Thymus (tissue), 14 donors: ENCODE data around the gene PTDSS2. TPM values are rescaled to one million over a fixed set of nuclear protein-coding genes. Genes with fewer than 3 reads are reported as not detected.
A peak's percentile ranks its signal among the peaks of the same experiment; 100 is the strongest.
"Not testable (repeated sequence)": the region's sequence is repeated elsewhere in the genome, so short reads cannot be mapped to it uniquely, and the experiment has no call there.

Experiments used
- DNase-seq, 9 donors: peaks; one replicate each; pipeline ENCODE4 v3.0.0-alpha.2; 2013; ENCODE audit warnings: low spot score in 9 of 9, low read depth in 6 of 9, missing footprints in 1 of 9
- H3K27ac ChIP-seq, 2 donors: one replicate each; pipeline ENCODE4 v1.5.1; 2013; ENCODE audit warnings: control low read depth in 1 of 2, low read depth in 1 of 2, low read length in 1 of 2, mild to moderate bottlenecking in 1 of 2, moderate library complexity in 1 of 2
- H3K27me3 ChIP-seq, 2 donors: one replicate each; pipeline ENCODE4 v1.5.1; 2013; ENCODE audit warnings: low read length in 1 of 2; ENCODE audit not compliant: control insufficient read depth in 2 of 2, insufficient read depth in 1 of 2
- H3K36me3 ChIP-seq, 2 donors: one replicate each; pipeline ENCODE4 v1.5.1; 2013; ENCODE audit warnings: low read length in 1 of 2, mild to moderate bottlenecking in 1 of 2, moderate library complexity in 1 of 2; ENCODE audit not compliant: control insufficient read depth in 2 of 2, insufficient read depth in 2 of 2
- H3K4me1 ChIP-seq, 2 donors: one replicate each; pipeline ENCODE4 v1.5.1; 2013; ENCODE audit warnings: low read length in 2 of 2; ENCODE audit not compliant: control insufficient read depth in 2 of 2, insufficient read depth in 2 of 2
- H3K4me3 ChIP-seq, 2 donors: one replicate each; pipeline ENCODE4 v1.5.1; 2013; ENCODE audit warnings: low read length in 2 of 2, control low read depth in 1 of 2, mild to moderate bottlenecking in 1 of 2
- H3K9me3 ChIP-seq, 2 donors: one replicate each; pipeline ENCODE4 v1.5.1; 2013; ENCODE audit warnings: low read length in 1 of 2, mild to moderate bottlenecking in 1 of 2; ENCODE audit not compliant: control insufficient read depth in 2 of 2, insufficient read depth in 1 of 2
- WGBS: extraction: QIAGEN DNeasy Blood & Tissue Kit; methylation state at CpG from one replicate; pipeline ENCODE4 v1.1.7; 2013; 5-methylcytosine and 5-hydroxymethylcytosine counted together
- long read RNA-seq, 10 donors: transcript quantifications; one replicate each; lab custom pipeline, GENCODE V29; 2026
- polyA plus RNA-seq: library from polyadenylated mRNA; stranded (reverse); fragments of 200-250 nt; gene quantifications from one replicate; pipeline ENCODE4 v1.2.3, GENCODE V29; 2013
- total RNA-seq: library from RNA; stranded (reverse); fragments of 120-200 nt; gene quantifications from one replicate; pipeline ENCODE4 v1.2.4, GENCODE V29; 2013
- donor health status: healthy.

PTDSS2 gene
- 12.1 TPM for total RNA-seq
- 24.1 TPM for polyA plus RNA-seq
- long read RNA-seq, donor 1, partial matches to known transcripts = 0 of 1 reads
- long read RNA-seq, donor 1, other reads (novel, unspliced or antisense) = 0 of 1 reads
- long read RNA-seq, donor 2 = 0 reads
- long read RNA-seq, donor 3, partial matches to known transcripts = 6 of 7 reads
- long read RNA-seq, donor 3, other reads (novel, unspliced or antisense) = 0 of 7 reads
- long read RNA-seq, donor 4, partial matches to known transcripts = 0 of 1 reads
- long read RNA-seq, donor 4, other reads (novel, unspliced or antisense) = 0 of 1 reads
- long read RNA-seq, donor 5, partial matches to known transcripts = 0 of 4 reads
- long read RNA-seq, donor 5, other reads (novel, unspliced or antisense) = 0 of 4 reads
- long read RNA-seq, donor 6, partial matches to known transcripts = 0 of 1 reads
- long read RNA-seq, donor 6, other reads (novel, unspliced or antisense) = 0 of 1 reads
- long read RNA-seq, donor 7, partial matches to known transcripts = 0 of 2 reads
- long read RNA-seq, donor 7, other reads (novel, unspliced or antisense) = 0 of 2 reads
- long read RNA-seq, donor 8 = 0 reads
- long read RNA-seq, donor 9, partial matches to known transcripts = 0 of 3 reads
- long read RNA-seq, donor 9, other reads (novel, unspliced or antisense) = 0 of 3 reads
- long read RNA-seq, donor 10, partial matches to known transcripts = 0 of 2 reads
- long read RNA-seq, donor 10, other reads (novel, unspliced or antisense) = 0 of 2 reads

DNA sequence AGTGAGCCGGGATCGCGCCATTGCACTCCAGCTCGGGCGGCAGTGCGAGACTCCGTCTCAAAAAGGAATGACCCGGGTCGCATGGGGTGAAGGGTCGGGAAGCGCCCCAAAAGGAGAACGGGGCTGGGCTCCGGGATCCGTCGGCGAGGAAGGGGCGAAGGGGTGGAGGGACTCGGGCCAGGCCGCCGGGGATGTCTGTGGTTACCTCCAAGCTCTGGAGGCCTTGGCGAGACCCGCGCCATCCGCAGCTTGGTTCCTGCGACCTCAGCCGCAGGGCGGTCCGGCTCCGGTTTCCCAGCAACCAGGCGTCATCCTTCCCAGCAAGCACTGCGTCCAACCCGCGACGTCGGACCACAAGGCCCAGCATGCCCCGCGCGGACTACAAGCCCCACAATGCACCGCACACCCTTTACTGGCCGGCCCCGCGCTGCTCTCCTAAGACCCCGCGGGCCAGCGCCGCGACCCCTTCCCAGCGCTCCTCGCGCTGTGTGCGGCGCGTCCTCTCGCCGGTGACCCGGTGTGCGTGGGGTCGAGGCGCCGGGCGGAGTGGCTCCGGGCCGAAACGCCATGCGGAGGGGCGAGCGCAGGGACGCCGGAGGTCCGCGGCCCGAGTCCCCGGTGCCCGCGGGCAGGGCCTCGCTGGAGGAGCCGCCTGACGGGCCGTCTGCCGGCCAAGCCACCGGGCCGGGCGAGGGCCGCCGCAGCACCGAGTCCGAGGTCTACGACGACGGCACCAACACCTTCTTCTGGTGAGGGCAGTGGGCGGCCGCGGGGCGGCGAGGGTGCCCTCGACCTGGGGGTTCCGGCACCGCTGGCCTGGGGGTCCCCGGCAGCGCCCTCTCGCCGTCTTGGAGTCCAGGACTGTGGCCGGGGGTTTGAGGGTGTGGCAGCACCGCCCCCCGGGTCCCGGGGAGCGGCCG lies at the start of gene PTDSS2:
Gene PTDSS2, plus strand, starts transcription at position 391 of the 920 bp plus-strand sequence. Its CDS starts 177 bp downstream, at position 568.
- peak; percentile 82 to 95 (median 89) for DNase-seq
- WGBS = under 1% methylated on average over 108 of the region's 108 CpGs
- peaks cover 9 to 38% of the 10 kb centered on the region in 2 donors for H3K4me1 ChIP-seq

DNA sequence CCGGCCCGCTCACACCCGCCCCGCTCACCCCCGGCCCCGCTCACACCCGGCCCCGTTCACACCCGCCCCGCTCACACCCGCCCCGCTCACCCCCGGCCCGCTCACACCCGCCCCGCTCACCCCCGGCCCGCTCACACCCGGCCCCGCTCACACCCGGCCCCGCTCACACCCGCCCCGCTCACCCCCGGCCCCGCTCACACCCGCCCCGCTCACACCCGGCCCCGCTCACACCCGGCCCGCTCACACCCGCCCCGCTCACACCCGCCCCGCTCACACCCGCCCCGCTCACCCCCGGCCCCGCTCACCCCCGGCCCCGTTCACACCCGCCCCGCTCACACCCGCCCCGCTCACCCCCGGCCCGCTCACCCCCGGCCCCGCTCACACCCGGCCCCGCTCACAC lies 48.9 kb upstream of the PTDSS2 start:
- WGBS = no CpG with 5 or more reads among the region's 52 CpGs
- peaks cover 43 to 51% of the 10 kb centered on the region in 2 donors for H3K27me3 ChIP-seq
- not testable (repeated sequence) for H3K4me1 ChIP-seq, DNase-seq, H3K4me3 ChIP-seq, H3K27ac ChIP-seq, H3K36me3 ChIP-seq
- H3K9me3 ChIP-seq = peaks cover 6 to 30% of the 10 kb centered on the region in 2 donors

More for the DNA sequence above, at the start of gene PTDSS2:
- Histone ChIP-seq H3K4me3 (peak within 1 kb of the TSS; percentile 73 to 96), H3K36me3 (peaks cover 18 to 29% of the 10 kb centered on the region in 2 donors), H3K27me3 (peaks cover 0 to 5% of the 10 kb centered on the region in 2 donors), H3K9me3 (peaks cover 0 to 12% of the 10 kb centered on the region in 2 donors), H3K27ac (peak within 1 kb of the TSS; percentile 81 to 82)

DNA sequence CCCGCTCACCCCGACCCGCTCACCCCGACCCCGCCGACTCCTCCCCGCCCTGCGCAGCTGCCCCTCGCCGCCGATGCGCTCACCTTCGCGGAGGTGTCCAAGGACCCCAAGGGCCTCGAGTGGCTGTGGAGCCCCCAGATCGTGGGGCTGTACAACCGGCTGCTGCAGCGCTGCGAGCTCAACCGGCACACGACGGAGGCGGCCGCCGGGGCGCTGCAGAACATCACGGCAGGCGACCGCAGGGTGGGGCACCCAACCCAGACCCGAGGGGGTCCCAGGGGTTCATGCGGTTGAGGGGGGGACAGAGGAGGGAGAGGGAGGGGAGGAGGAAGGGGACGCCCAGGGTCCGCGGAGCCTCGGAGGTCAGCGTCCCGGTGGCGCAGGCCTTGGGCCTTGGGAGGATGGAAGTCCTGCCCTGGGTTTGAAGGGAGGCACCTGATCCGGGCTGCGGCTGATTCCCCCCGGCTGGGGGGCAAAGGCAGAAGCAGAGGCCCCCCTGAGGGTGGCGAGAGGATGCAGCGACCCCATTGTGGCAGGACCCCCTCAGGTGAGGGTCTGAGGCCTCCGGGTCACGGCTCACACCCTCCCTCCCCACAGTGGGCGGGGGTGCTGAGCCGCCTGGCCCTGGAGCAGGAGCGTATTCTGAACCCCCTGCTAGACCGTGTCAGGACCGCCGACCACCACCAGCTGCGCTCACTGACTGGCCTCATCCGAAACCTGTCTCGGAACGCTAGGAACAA lies 46.9 kb upstream of the PTDSS2 start:
- 67% methylated on average over 55 of the region's 55 CpGs for WGBS
- peaks cover 3 to 13% of the 10 kb centered on the region in 2 donors for H3K4me1 ChIP-seq
- no peak for DNase-seq

DNA sequence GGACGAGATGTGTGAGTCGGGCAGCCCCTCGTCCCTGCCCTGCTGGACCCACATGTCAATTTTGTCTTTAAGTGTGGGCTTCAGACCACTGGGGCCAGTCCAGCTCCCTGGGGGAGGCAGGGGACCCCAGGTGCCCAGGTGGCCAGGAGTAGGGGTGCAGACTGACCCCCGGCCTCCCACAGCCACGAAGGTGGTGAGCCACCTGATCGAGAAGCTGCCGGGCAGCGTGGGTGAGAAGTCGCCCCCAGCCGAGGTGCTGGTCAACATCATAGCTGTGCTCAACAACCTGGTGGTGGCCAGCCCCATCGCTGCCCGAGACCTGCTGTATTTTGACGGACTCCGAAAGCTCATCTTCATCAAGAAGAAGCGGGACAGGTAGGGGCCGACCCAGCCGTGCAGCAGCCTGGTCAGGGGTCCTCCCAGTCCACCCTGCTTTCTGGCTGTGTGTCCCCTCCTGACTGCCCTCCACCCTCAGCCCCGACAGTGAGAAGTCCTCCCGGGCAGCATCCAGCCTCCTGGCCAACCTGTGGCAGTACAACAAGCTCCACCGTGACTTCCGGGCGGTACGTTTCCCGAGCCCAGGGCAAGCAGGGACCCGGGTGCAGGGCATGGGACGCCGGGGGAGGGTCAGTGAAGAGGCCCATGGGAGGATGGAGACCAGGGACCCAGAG lies 46.2 kb upstream of the PTDSS2 start:
- Histone ChIP-seq H3K27me3 (peaks cover 27 to 32% of the 10 kb centered on the region in 2 donors), H3K9me3 (peaks cover 6 to 18% of the 10 kb centered on the region in 2 donors), H3K4me3 (no peak overlapping the region), H3K27ac (no peak overlapping the region), H3K36me3 (peaks cover 0 to 7% of the 10 kb centered on the region in 2 donors), H3K4me1 (peaks cover 3 to 13% of the 10 kb centered on the region in 2 donors)
- no peak for DNase-seq
- 97% methylated on average over 27 of the region's 27 CpGs for WGBS

More for the DNA sequence above, 46.9 kb upstream of the PTDSS2 start:
- H3K4me3 ChIP-seq = no peak overlapping the region
- no peak overlapping the region for H3K27ac ChIP-seq
- H3K27me3 ChIP-seq = peaks cover 27 to 34% of the 10 kb centered on the region in 2 donors
- H3K36me3 ChIP-seq = peaks cover 0 to 7% of the 10 kb centered on the region in 2 donors
- peaks cover 6 to 18% of the 10 kb centered on the region in 2 donors for H3K9me3 ChIP-seq

DNA sequence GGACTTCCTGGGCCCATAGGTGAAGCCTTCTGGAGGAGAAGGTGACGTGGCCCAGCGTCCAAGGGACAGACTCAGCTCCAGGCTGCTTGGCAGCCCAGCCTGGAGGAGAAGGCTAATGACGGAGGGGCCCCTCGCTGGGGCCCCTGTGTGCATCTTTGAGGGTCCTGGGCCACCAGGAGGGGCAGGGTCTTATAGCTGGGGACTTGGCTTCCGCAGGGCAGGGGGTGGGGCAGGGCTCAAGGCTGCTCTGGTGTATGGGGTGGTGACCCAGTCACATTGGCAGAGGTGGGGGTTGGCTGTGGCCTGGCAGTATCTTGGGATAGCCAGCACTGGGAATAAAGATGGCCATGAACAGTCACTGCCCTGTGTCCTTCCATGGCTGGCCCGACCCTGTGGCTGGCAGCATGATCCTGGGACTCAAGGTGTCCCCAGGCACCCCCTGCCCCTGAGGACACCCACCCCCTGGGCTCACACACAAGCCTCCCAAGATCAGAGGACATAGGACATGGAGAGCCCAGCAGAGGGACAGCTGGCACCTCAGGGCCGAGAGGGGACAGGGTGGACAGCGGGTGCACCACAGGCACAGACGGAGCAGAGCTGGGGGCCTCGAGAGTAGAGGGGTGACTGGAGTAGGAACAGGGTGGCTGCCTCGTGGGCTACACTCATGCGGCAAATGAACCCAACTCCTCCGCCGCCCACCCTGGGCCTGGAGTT lies 45.4 kb upstream of the PTDSS2 start:
- Histone ChIP-seq H3K9me3 (peaks cover 2 to 15% of the 10 kb centered on the region in 2 donors), H3K27me3 (peaks cover 22 to 27% of the 10 kb centered on the region in 2 donors), H3K27ac (no peak overlapping the region), H3K4me1 (peaks cover 3 to 13% of the 10 kb centered on the region in 2 donors), H3K4me3 (no peak overlapping the region), H3K36me3 (peaks cover 0 to 9% of the 10 kb centered on the region in 2 donors)
- no peak for DNase-seq
- WGBS = 97% methylated on average over 14 of the region's 14 CpGs

DNA sequence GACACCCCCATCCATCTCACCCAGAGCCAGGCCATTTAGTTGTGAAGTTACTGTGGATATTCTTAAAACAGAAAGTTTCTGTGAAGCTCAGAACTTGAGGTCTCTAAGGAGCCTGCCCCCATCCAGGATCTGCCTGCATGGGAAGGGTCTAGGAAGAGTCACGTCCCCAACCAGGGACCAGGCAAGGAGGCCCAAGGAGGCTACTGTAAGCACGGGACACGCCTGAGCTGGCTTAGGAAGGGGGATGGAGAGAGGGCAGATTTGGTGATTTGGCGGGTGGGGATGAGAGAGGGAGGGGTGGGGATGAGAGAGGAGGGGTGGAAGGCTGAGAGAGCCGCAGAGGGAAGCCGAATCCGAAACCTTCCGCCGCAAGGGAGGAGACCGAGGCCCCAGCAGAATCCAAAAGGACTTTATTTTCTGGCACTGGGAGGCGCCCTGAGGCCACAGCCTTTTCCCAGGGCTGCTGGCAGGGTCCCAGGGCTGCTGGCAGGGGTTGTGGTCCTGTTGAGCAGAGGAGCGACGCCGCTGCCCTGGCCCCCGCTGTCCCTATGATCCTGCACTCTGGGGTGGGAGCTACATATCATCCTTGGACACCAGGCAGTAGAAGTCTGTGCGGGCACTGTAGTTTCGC lies 44.6 kb upstream of the PTDSS2 start:
- DNase-seq = no peak
- peaks cover 3 to 13% of the 10 kb centered on the region in 2 donors for H3K4me1 ChIP-seq
- no peak overlapping the region for H3K4me3 ChIP-seq
- H3K9me3 ChIP-seq = peaks cover 0 to 8% of the 10 kb centered on the region in 2 donors
- peaks cover 0 to 13% of the 10 kb centered on the region in 2 donors for H3K36me3 ChIP-seq
- no peak overlapping the region for H3K27ac ChIP-seq
- peaks cover 14 to 22% of the 10 kb centered on the region in 2 donors for H3K27me3 ChIP-seq
- 88% methylated on average over 17 of the region's 17 CpGs for WGBS
